K562 (cell line): Measurements from ENCODE around the gene C1orf167. TPM values are rescaled to one million over a fixed set of nuclear protein-coding genes. Genes with fewer than 3 reads are reported as not detected.

Experiments
- CREM ChIP-seq: IDR thresholded peaks from 2 replicates; pipeline ENCODE4 v1.6.1; 2014; ENCODE audit warnings: antibody characterized with exemption, low read depth
- ESRRB ChIP-seq: fragments of 250-450 bp; sonication (Bioruptor Pico); IDR thresholded peaks from 2 replicates; pipeline ENCODE4 v1.5.0; 2020; ENCODE audit warnings: mild to moderate bottlenecking, moderate library complexity, borderline replicate concordance
- FOXK2 ChIP-seq, 2 experiments: fragments of 450-650 bp; IDR thresholded peaks in 1 of 2; conservative IDR thresholded peaks in 1 of 2; 2 replicates each; pipeline ENCODE4 v1.6.1; 2016; ENCODE audit warnings: low read depth in 2 of 2, mild to moderate bottlenecking in 1 of 2
- NEUROD1 ChIP-seq: fragments of 150-350 bp; IDR thresholded peaks from 2 replicates; pipeline ENCODE4 v1.6.1; 2014; ENCODE audit warnings: borderline replicate concordance, low read length, low read depth; ENCODE audit not compliant: partially characterized antibody
- SMARCE1 ChIP-seq: fragments of 450-650 bp; IDR thresholded peaks from 2 replicates; pipeline ENCODE4 v1.7.1; 2016; ENCODE audit warnings: mild to moderate bottlenecking
- TOE1 ChIP-seq, 2 experiments: fragments of 450-650 bp in 1 of 2; sonication (generic) in 1 of 2; formaldehyde crosslinking in 1 of 2; IDR thresholded peaks; 2 replicates each; pipeline versions ENCODE4 v1.7.1 to v1.8.0; 2016 to 2022; ENCODE audit warnings: borderline replicate concordance in 2 of 2, mild to moderate bottlenecking in 2 of 2, antibody characterized with exemption in 1 of 2, inconsistent platforms in 1 of 2, low read depth in 1 of 2, missing genetic modification reagents in 1 of 2, moderate library complexity in 1 of 2
- ZNF224 ChIP-seq: sonication (generic); formaldehyde crosslinking; IDR thresholded peaks from 2 replicates; pipeline ENCODE4 v1.8.0; 2022; ENCODE audit warnings: mild to moderate bottlenecking, missing genetic modification reagents
- ZSCAN29 ChIP-seq: fragments of 450-650 bp; IDR thresholded peaks from 2 replicates; pipeline ENCODE4 v1.6.1; 2017
- polyA plus RNA-seq, 8 experiments: library from polyadenylated mRNA; depleted of rRNA in 4 of 8; stranded (reverse) in 5 of 8; unstranded in 3 of 8; fragments of >200 nt; fragmentation: Nextera tagmentation in 2 of 8; fragmentation: Illumina TruSeq in 1 of 8; extraction: Ambion mirVana in 2 of 8; extraction: Trizol in 1 of 8; gene quantifications; 2 replicates each; pipeline versions ENCODE4 v1.2.1 to v1.2.3, GENCODE V29; 2011 to 2014; ENCODE audit warnings: inconsistent platforms in 1 of 8, missing spikeins in 1 of 8
- total RNA-seq, 7 experiments: library from RNA; depleted of rRNA in 6 of 7; stranded (reverse); fragments of >200 nt in 6 of 7; fragmentation: Illumina TruSeq in 2 of 7; extraction: Trizol in 2 of 7; gene quantifications; 2 replicates each; pipeline versions ENCODE4 v1.2.1 to v1.2.3, GENCODE V29; 2011 to 2021; ENCODE audit warnings: low replicate concordance in 1 of 7
- TF ChIP-seq, protein P1 (sequence below): sonication (generic); formaldehyde crosslinking; IDR thresholded peaks from 2 replicates; pipeline ENCODE4 v1.8.0; 2023; ENCODE audit warnings: missing genetic modification reagents, mild to moderate bottlenecking, borderline replicate concordance
- TF ChIP-seq, protein P2 (sequence below): sonication (generic); formaldehyde crosslinking; IDR thresholded peaks from 2 replicates; pipeline ENCODE4 v1.8.0; 2022; ENCODE audit warnings: missing genetic modification reagents, mild to moderate bottlenecking, borderline replicate concordance
- TF ChIP-seq, protein P3 (sequence below): fragments of 200-800 bp; sonication (Bioruptor generic); IDR thresholded peaks from 2 replicates; pipeline ENCODE4 v1.6.1; 2017; ENCODE audit warnings: missing genetic modification characterization, missing compliant biosample characterization
- TF ChIP-seq, protein P4 (sequence below): sonication (generic); formaldehyde crosslinking; IDR thresholded peaks from 2 replicates; pipeline ENCODE4 v1.8.1; 2023; ENCODE audit warnings: mild to moderate bottlenecking, missing genetic modification reagents
- TF ChIP-seq, protein P5 (sequence below), 2 experiments: IDR thresholded peaks; 2 replicates each; pipeline ENCODE4 v1.6.1; 2011; ENCODE audit warnings: borderline replicate concordance in 1 of 2, control low read depth in 1 of 2, low read depth in 1 of 2, low read length in 1 of 2, mild to moderate bottlenecking in 1 of 2, mixed read lengths in 1 of 2, moderate library complexity in 1 of 2; ENCODE audit not compliant: insufficient read depth in 1 of 2, insufficient read length in 1 of 2, poor library complexity in 1 of 2, severe bottlenecking in 1 of 2; ENCODE audit errors: extremely low read depth in 1 of 2

The C1orf167 gene
- total and polyA plus RNA-seq, 9 of the 15 experiments (the other 6 are each of a cell fraction or from before 2014, with no cell fraction given), result 0.22 to 0.86 (median 0.31) TPM; not detected in 2

DNA sequence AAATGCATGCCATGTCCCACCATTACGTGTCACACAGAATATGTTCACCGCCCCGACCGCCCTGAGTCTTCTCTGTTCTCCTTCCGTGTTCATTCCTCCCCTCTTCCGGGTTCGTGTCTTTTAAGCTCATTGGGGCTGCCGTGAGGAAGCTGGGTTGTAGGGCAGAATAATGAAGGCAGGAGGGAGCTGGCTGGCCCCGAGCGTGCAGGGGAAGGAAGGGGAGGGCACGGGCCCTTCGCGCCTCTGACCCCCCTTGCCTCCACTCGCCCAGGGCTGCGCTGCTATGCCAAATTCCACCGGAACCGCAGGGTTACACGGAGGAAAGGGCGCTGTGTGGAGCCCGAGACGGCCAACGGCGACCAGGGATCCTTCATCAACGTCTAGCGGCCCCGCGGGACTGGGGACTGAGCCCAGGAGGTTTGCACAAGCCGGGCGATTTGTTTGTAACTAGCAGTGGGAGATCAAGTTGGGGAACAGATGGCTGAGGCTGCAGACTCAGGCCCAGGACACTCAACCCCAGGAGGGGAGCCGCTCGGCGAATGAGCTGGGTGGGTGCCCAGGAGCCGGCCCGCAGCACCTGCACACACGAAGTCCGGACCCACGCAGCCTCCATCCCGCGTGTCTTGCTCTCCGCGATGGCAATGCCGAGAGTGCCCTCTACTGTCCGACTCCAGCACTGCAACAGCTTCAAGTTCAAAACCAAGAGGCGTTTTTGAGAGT, 42.5 kb upstream of the C1orf167 start (continued):
- TF ChIP-seq, protein P1, sequence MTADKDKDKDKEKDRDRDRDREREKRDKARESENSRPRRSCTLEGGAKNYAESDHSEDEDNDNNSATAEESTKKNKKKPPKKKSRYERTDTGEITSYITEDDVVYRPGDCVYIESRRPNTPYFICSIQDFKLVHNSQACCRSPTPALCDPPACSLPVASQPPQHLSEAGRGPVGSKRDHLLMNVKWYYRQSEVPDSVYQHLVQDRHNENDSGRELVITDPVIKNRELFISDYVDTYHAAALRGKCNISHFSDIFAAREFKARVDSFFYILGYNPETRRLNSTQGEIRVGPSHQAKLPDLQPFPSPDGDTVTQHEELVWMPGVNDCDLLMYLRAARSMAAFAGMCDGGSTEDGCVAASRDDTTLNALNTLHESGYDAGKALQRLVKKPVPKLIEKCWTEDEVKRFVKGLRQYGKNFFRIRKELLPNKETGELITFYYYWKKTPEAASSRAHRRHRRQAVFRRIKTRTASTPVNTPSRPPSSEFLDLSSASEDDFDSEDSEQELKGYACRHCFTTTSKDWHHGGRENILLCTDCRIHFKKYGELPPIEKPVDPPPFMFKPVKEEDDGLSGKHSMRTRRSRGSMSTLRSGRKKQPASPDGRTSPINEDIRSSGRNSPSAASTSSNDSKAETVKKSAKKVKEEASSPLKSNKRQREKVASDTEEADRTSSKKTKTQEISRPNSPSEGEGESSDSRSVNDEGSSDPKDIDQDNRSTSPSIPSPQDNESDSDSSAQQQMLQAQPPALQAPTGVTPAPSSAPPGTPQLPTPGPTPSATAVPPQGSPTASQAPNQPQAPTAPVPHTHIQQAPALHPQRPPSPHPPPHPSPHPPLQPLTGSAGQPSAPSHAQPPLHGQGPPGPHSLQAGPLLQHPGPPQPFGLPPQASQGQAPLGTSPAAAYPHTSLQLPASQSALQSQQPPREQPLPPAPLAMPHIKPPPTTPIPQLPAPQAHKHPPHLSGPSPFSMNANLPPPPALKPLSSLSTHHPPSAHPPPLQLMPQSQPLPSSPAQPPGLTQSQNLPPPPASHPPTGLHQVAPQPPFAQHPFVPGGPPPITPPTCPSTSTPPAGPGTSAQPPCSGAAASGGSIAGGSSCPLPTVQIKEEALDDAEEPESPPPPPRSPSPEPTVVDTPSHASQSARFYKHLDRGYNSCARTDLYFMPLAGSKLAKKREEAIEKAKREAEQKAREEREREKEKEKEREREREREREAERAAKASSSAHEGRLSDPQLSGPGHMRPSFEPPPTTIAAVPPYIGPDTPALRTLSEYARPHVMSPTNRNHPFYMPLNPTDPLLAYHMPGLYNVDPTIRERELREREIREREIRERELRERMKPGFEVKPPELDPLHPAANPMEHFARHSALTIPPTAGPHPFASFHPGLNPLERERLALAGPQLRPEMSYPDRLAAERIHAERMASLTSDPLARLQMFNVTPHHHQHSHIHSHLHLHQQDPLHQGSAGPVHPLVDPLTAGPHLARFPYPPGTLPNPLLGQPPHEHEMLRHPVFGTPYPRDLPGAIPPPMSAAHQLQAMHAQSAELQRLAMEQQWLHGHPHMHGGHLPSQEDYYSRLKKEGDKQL (CRISPR knock-in tag), result 0 out of 2 replicates have a peak, but pooled peaks have one; percentile 88
- TF ChIP-seq, protein P2, sequence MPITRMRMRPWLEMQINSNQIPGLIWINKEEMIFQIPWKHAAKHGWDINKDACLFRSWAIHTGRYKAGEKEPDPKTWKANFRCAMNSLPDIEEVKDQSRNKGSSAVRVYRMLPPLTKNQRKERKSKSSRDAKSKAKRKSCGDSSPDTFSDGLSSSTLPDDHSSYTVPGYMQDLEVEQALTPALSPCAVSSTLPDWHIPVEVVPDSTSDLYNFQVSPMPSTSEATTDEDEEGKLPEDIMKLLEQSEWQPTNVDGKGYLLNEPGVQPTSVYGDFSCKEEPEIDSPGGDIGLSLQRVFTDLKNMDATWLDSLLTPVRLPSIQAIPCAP (CRISPR knock-in tag), result 0 out of 2 replicates have a peak, but pooled peaks have one; percentile 23
- TF ChIP-seq, protein P3, sequence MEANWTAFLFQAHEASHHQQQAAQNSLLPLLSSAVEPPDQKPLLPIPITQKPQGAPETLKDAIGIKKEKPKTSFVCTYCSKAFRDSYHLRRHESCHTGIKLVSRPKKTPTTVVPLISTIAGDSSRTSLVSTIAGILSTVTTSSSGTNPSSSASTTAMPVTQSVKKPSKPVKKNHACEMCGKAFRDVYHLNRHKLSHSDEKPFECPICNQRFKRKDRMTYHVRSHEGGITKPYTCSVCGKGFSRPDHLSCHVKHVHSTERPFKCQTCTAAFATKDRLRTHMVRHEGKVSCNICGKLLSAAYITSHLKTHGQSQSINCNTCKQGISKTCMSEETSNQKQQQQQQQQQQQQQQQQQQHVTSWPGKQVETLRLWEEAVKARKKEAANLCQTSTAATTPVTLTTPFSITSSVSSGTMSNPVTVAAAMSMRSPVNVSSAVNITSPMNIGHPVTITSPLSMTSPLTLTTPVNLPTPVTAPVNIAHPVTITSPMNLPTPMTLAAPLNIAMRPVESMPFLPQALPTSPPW, result peak; percentile 54
- TF ChIP-seq ZNF224 (0 out of 2 replicates have a peak, but pooled peaks have one; percentile 26), TOE1 (IDR thresholded peaks at IDR 0.05; ENCODE audit: borderline replicate concordance) (no peak), TOE1 (CRISPR knock-in tag; IDR thresholded peaks at IDR 0.05; ENCODE audit: borderline replicate concordance, low read depth) (peak; percentile 54; the same call in 1 of the 2 replicates), FOXK2 (conservative IDR thresholded peaks at IDR 0.05 in 1 of 2, IDR thresholded peaks at IDR 0.05 in 1 of 2; ENCODE audit: low read depth in 2 of 2) (0 out of 4 replicates have a peak, but pooled peaks of 1 of the 2 experiments have one; percentile 26), CREM (peak; percentile 58; the same call in 1 of the 2 replicates), SMARCE1 (no peak), ZSCAN29 (no peak), NEUROD1 (peak; percentile 28), ESRRB (CRISPR knock-in tag) (no peak)
- TF ChIP-seq, protein P4, sequence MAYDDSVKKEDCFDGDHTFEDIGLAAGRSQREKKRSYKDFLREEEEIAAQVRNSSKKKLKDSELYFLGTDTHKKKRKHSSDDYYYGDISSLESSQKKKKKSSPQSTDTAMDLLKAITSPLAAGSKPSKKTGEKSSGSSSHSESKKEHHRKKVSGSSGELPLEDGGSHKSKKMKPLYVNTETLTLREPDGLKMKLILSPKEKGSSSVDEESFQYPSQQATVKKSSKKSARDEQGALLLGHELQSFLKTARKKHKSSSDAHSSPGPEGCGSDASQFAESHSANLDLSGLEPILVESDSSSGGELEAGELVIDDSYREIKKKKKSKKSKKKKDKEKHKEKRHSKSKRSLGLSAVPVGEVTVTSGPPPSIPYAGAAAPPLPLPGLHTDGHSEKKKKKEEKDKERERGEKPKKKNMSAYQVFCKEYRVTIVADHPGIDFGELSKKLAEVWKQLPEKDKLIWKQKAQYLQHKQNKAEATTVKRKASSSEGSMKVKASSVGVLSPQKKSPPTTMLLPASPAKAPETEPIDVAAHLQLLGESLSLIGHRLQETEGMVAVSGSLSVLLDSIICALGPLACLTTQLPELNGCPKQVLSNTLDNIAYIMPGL (CRISPR knock-in tag), result peak; percentile 61; the same call in 1 of the 2 replicates
- TF ChIP-seq, protein P5, sequence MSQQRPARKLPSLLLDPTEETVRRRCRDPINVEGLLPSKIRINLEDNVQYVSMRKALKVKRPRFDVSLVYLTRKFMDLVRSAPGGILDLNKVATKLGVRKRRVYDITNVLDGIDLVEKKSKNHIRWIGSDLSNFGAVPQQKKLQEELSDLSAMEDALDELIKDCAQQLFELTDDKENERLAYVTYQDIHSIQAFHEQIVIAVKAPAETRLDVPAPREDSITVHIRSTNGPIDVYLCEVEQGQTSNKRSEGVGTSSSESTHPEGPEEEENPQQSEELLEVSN (IDR thresholded peaks at IDR 0.05; ENCODE audit: borderline replicate concordance in 1 of 2, extremely low read depth in 1 of 2, insufficient read depth in 1 of 2, insufficient read length in 1 of 2, low read depth in 1 of 2, low read length in 1 of 2, poor library complexity in 1 of 2, severe bottlenecking in 1 of 2), result peak; percentile 91 to 92
